Nephron (organoid): ENCODE measurements around the gene C1QTNF9.
A peak's percentile ranks its signal among the peaks of the same experiment; 100 is the strongest.
"Not testable (repeated sequence)": the region's sequence is repeated elsewhere in the genome, so short reads cannot be mapped to it uniquely, and the experiment has no call there.

ENCODE experiments used
- H3K27ac Mint-ChIP-seq, 3 experiments: 2 replicates each; pipeline ENCODE4 v1.8.0; 2020; ENCODE audit warnings: mixed read lengths in 3 of 3, mild to moderate bottlenecking in 2 of 3, moderate library complexity in 1 of 3
- H3K27me3 Mint-ChIP-seq: 2 replicates; pipeline ENCODE4 v1.8.0; 2021; ENCODE audit warnings: low read depth, mild to moderate bottlenecking, moderate library complexity, mixed read lengths
- H3K36me3 Mint-ChIP-seq: 2 replicates; pipeline ENCODE4 v1.8.0; 2020; ENCODE audit warnings: low read depth, mixed read lengths
- H3K4me1 Mint-ChIP-seq: 2 replicates; pipeline ENCODE4 v1.8.0; 2020; ENCODE audit warnings: mixed read lengths
- H3K4me3 Mint-ChIP-seq, 3 experiments: 2 replicates each; pipeline ENCODE4 v1.8.0; 2020; ENCODE audit warnings: mild to moderate bottlenecking in 3 of 3, mixed read lengths in 3 of 3, moderate library complexity in 2 of 3
- H3K9me3 Mint-ChIP-seq: 2 replicates; pipeline ENCODE4 v1.8.0; 2020; ENCODE audit warnings: mixed read lengths
- TF ChIP-seq, protein P1 (sequence below), 3 experiments: fragments of 200-600 bp; sonication (generic); IDR thresholded peaks; one replicate each; pipeline ENCODE4 v1.5.0; 2021; ENCODE audit warnings: antibody characterized with exemption in 3 of 3; ENCODE audit not compliant: unreplicated experiment in 3 of 3

C1QTNF9 gene

DNA sequence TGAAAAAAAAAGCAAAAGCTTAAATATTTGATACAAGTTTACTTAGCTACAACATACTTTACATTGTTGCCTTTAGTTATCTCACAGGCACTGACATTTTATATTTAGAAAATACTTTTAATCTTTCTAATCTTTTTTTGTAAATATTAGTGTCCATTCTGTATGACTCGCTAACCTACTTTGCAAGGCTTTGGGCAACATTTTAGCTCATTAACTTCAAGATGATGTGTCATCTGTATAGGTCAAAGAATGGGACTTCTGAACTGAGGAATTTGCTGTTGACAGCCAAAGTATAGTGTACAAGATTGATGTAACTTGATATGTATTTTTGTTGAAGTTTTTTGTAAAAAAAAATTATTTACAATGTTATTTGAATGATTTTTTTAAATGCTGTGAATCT lies 2.7 kb upstream of the C1QTNF9 start:
- Mint-ChIP-seq H3K36me3 (peaks cover 26% of the 10 kb centered on the region), H3K4me3 (no peak overlapping the region), H3K4me1 (peaks cover 17% of the 10 kb centered on the region), H3K27me3 (peaks cover 5% of the 10 kb centered on the region), H3K9me3 (no peaks in the 10 kb centered on the region), H3K27ac (no peak overlapping the region)
- TF ChIP-seq, protein P1, sequence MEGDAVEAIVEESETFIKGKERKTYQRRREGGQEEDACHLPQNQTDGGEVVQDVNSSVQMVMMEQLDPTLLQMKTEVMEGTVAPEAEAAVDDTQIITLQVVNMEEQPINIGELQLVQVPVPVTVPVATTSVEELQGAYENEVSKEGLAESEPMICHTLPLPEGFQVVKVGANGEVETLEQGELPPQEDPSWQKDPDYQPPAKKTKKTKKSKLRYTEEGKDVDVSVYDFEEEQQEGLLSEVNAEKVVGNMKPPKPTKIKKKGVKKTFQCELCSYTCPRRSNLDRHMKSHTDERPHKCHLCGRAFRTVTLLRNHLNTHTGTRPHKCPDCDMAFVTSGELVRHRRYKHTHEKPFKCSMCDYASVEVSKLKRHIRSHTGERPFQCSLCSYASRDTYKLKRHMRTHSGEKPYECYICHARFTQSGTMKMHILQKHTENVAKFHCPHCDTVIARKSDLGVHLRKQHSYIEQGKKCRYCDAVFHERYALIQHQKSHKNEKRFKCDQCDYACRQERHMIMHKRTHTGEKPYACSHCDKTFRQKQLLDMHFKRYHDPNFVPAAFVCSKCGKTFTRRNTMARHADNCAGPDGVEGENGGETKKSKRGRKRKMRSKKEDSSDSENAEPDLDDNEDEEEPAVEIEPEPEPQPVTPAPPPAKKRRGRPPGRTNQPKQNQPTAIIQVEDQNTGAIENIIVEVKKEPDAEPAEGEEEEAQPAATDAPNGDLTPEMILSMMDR (IDR thresholded peaks at IDR 0.05; ENCODE audit: unreplicated experiment in 3 of 3), result no peak

GRCh38 chr13:24307211-24308067 lies 1.9 kb upstream of the C1QTNF9 start:
- TF ChIP-seq, protein P1 (IDR thresholded peaks at IDR 0.05; ENCODE audit: unreplicated experiment in 3 of 3), result no peak
- Mint-ChIP-seq H3K4me1 (peaks cover 17% of the 10 kb centered on the region), H3K27me3 (peaks cover 5% of the 10 kb centered on the region), H3K36me3 (peaks cover 25% of the 10 kb centered on the region), H3K4me3 (no peak overlapping the region), H3K9me3 (no peaks in the 10 kb centered on the region), H3K27ac (peak overlapping the region in 1 of 3 experiments; percentile 46)

DNA sequence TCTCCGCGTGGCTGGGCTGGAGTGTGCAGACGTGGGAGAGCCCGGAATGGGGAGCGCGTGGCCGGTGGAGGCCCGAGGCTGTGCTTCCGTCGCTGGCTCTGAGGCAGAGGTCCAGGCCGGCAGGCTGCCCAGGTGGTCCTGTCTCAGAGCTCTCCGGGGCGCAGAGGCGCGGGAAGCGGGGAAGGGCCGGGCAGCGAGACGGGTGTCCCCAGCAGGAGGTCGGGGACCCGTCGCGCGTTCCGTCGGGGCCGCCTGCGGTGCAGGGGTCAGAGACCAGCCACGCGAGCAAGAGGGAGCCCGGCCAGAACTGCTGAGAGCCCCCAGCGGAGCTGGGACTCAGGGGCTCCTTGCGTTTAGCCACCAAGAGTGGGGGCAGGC lies 1.3 kb upstream of the C1QTNF9 start:
- TF ChIP-seq, protein P1 (IDR thresholded peaks at IDR 0.05; ENCODE audit: unreplicated experiment in 3 of 3), result no peak
- peaks cover 17% of the 10 kb centered on the region for H3K4me1 Mint-ChIP-seq
- no peak overlapping the region for H3K27ac Mint-ChIP-seq
- no peaks in the 10 kb centered on the region for H3K9me3 Mint-ChIP-seq
- peaks cover 22% of the 10 kb centered on the region for H3K36me3 Mint-ChIP-seq
- H3K27me3 Mint-ChIP-seq, result peaks cover 5% of the 10 kb centered on the region
- no peak overlapping the region for H3K4me3 Mint-ChIP-seq

GRCh38 chr13:24308488-24309020 lies 826 bp upstream of the C1QTNF9 start:
- Mint-ChIP-seq H3K9me3 (no peaks in the 10 kb centered on the region), H3K36me3 (peaks cover 18% of the 10 kb centered on the region), H3K4me3 (no peak overlapping the region), H3K27me3 (peaks cover 5% of the 10 kb centered on the region), H3K27ac (peak overlapping the region in 2 of 3 experiments; percentile 23 to 55), H3K4me1 (peaks cover 17% of the 10 kb centered on the region)
- TF ChIP-seq, protein P1 (IDR thresholded peaks at IDR 0.05; ENCODE audit: unreplicated experiment in 3 of 3), result no peak

DNA sequence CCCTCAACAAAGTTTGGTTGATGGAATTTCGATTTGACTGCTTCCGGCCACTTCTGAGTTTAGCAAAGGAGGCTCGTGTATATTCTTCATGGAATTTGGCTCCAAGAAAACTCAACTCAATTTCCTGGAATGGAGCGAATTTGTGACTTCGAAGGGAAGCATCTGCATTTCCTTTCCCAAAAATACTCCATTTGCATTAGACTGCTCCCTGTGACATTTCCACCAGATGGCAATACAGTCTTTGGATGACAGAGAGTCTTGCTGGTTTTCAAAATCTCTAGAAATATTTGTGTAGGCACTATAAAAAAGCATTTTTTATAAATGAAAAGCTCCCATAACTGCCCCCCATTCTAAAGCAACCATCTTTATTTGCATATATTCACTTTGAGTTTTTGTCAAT lies 4.1 kb downstream of the C1QTNF9 start:
- H3K4me3 Mint-ChIP-seq, result no peak overlapping the region
- peaks cover 4% of the 10 kb centered on the region for H3K36me3 Mint-ChIP-seq
- TF ChIP-seq, protein P1 (IDR thresholded peaks at IDR 0.05; ENCODE audit: unreplicated experiment in 3 of 3), result peak; percentile 21 to 33 (median 33)
- peaks cover 3% of the 10 kb centered on the region for H3K9me3 Mint-ChIP-seq
- H3K27me3 Mint-ChIP-seq, result peaks cover 5% of the 10 kb centered on the region
- H3K4me1 Mint-ChIP-seq, result peaks cover 10% of the 10 kb centered on the region
- no peak overlapping the region for H3K27ac Mint-ChIP-seq

- not testable (repeated sequence) for H3K4me1 Mint-ChIP-seq, H3K4me3 Mint-ChIP-seq, H3K27me3 Mint-ChIP-seq, H3K36me3 Mint-ChIP-seq, H3K9me3 Mint-ChIP-seq, H3K27ac Mint-ChIP-seq
Measured at GRCh38 chr13:24317835-24318234, 8.5 kb downstream of the C1QTNF9 start.

GRCh38 chr13:24318878-24319277 lies 9.5 kb downstream of the C1QTNF9 start:
- not testable (repeated sequence) for H3K27me3 Mint-ChIP-seq, H3K27ac Mint-ChIP-seq, H3K36me3 Mint-ChIP-seq, H3K4me3 Mint-ChIP-seq, H3K9me3 Mint-ChIP-seq, H3K4me1 Mint-ChIP-seq

GRCh38 chr13:24319641-24320040 lies 10.3 kb downstream of the C1QTNF9 start:
- H3K9me3 Mint-ChIP-seq, H3K27ac Mint-ChIP-seq, H3K4me3 Mint-ChIP-seq, H3K27me3 Mint-ChIP-seq, H3K36me3 Mint-ChIP-seq, H3K4me1 Mint-ChIP-seq: not testable (repeated sequence)

- peaks cover 11% of the 10 kb centered on the region for H3K27me3 Mint-ChIP-seq
- not testable (repeated sequence) for H3K9me3 Mint-ChIP-seq, H3K36me3 Mint-ChIP-seq, H3K4me1 Mint-ChIP-seq, H3K4me3 Mint-ChIP-seq, H3K27ac Mint-ChIP-seq
Measured at GRCh38 chr13:24321416-24321815, 12.0 kb downstream of the C1QTNF9 start.
